Gastroesophageal sphincter (tissue), 3 donors: ENCODE results near the gene TMEM51.

Experiments used
- CTCF ChIP-seq, 4 experiments: fragments of 200-600 bp in 2 of 4; fragments of 450-650 bp in 2 of 4; sonication (generic) in 1 of 4; IDR thresholded peaks; one replicate each; pipeline ENCODE4 v1.5.1; 2017 to 2019; ENCODE audit warnings: antibody characterized with exemption in 4 of 4, mild to moderate bottlenecking in 2 of 4, moderate library complexity in 2 of 4
- EP300 ChIP-seq: sonication (generic); formaldehyde crosslinking; IDR thresholded peaks from one replicate; pipeline ENCODE4 v1.6.1; 2017; ENCODE audit warnings: antibody characterized with exemption, mild to moderate bottlenecking
- POLR2A ChIP-seq, 2 donors: fragments of 450-650 bp; IDR thresholded peaks; one replicate each; pipeline ENCODE4 v1.6.1; 2017; ENCODE audit warnings: antibody characterized with exemption in 2 of 2, mild to moderate bottlenecking in 2 of 2, moderate library complexity in 1 of 2
- POLR2AphosphoS5 ChIP-seq: sonication (generic); formaldehyde crosslinking; IDR thresholded peaks from one replicate; pipeline ENCODE4 v1.6.1; 2017; ENCODE audit warnings: antibody characterized with exemption

GRCh38 chr1:15148475-15148874 is 5.1 kb upstream of the TMEM51 start:
- TF ChIP-seq EP300 (no peak), POLR2A (IDR thresholded peaks at IDR 0.05) (no peak), CTCF (IDR thresholded peaks at IDR 0.05) (no peak), POLR2AphosphoS5 (no peak)
